ENCODE results near the gene MYO9A.
"Not testable (repeated sequence)": the region's sequence is repeated elsewhere in the genome, so short reads cannot be mapped to it uniquely, and the experiment has no call there.

The MYO9A gene

GRCh38 chr15:72139667-72140066, 21.7 kb upstream of the MYO9A start:
- FAIRE-seq: no peak

- FAIRE-seq: no peak
These were observed 18.5 kb upstream of the MYO9A start for GRCh38 chr15:72136170-72137051.

- FAIRE-seq: no peak
These were observed 17.8 kb upstream of the MYO9A start for GRCh38 chr15:72135719-72136118.

- FAIRE-seq: no peak
These were observed 15.3 kb upstream of the MYO9A start for GRCh38 chr15:72133211-72133610.

GRCh38 chr15:72131922-72132321, 14.0 kb upstream of the MYO9A start:
- no peak for FAIRE-seq

GRCh38 chr15:72130272-72130671, 12.3 kb upstream of the MYO9A start:
- FAIRE-seq: no peak

- no peak for FAIRE-seq
These were observed 10.4 kb upstream of the MYO9A start for GRCh38 chr15:72128359-72128758.

GRCh38 chr15:72127724-72128322, 9.9 kb upstream of the MYO9A start:
- FAIRE-seq: no peak

GRCh38 chr15:72124218-72124617, 6.3 kb upstream of the MYO9A start:
- no peak for FAIRE-seq

GRCh38 chr15:72117486-72118016, 399 bp downstream of the MYO9A start:
- no peak for FAIRE-seq

GRCh38 chr15:72116731-72117485, 1.0 kb downstream of the MYO9A start:
- no peak for FAIRE-seq

- no peak for FAIRE-seq
These were observed 4.5 kb downstream of the MYO9A start for GRCh38 chr15:72113347-72114031.

GRCh38 chr15:72112805-72113204, 5.1 kb downstream of the MYO9A start:
- FAIRE-seq: no peak

- FAIRE-seq: no peak
These were observed 5.8 kb downstream of the MYO9A start for GRCh38 chr15:72112116-72112515.

GRCh38 chr15:72110355-72110754, 7.6 kb downstream of the MYO9A start:
- FAIRE-seq: no peak

- no peak for FAIRE-seq
These were observed 11.9 kb downstream of the MYO9A start for GRCh38 chr15:72106068-72106467.

GRCh38 chr15:72105111-72105510, 12.8 kb downstream of the MYO9A start:
- no peak for FAIRE-seq

- not testable (repeated sequence) for FAIRE-seq
These were observed 17.4 kb downstream of the MYO9A start for GRCh38 chr15:72100551-72100950.

GRCh38 chr15:72099155-72099554, 18.8 kb downstream of the MYO9A start:
- no peak for FAIRE-seq

GRCh38 chr15:72098040-72098439, 19.9 kb downstream of the MYO9A start:
- FAIRE-seq: no peak

GRCh38 chr15:72096796-72097195, 21.2 kb downstream of the MYO9A start:
- no peak for FAIRE-seq

- FAIRE-seq: no peak
These were observed 25.3 kb downstream of the MYO9A start for GRCh38 chr15:72092691-72093090.

GRCh38 chr15:72092006-72092405, 25.9 kb downstream of the MYO9A start:
- no peak for FAIRE-seq

Data from TTC549 (cell line).